GM12878 (cell line): ENCODE results near the gene CNNM2. TPM values are rescaled to one million over a fixed set of nuclear protein-coding genes. Genes with fewer than 3 reads are reported as not detected.

Experiments used
- ATAC-seq: fragments of 200-7000 bp; cut with Tn5 transposase; 3 replicates; pipeline ENCODE4 v1.9.1; 2020; ENCODE audit warnings: mild to moderate bottlenecking, moderate library complexity
- BruUV-seq: library from RNA; stranded (reverse); fragments of 400-500 nt; replicated peaks from 2 replicates; lab custom pipeline; 2021; lab: Mats Ljungman, UMichigan
- CTCF ChIA-PET: fragments of 300-600 bp; sonication (Branson Sonifier 250); formaldehyde crosslinking; extraction: SDS; loops from one replicate; lab custom pipeline; 2021; ENCODE audit warnings: inconsistent platforms; lab: Yijun Ruan, JAX
- POLR2A ChIA-PET: fragments of 350-600 bp; formaldehyde crosslinking; extraction: SDS; loops from one replicate; lab custom pipeline; 2021; ENCODE audit warnings: inconsistent platforms; lab: Charles Lee
- RAD21 ChIA-PET: fragments of 300-600 bp; sonication (Branson Sonifier 250); formaldehyde crosslinking; loops from one replicate; lab custom pipeline; 2023; ENCODE audit warnings: antibody characterized with exemption; ENCODE audit not compliant: unreplicated experiment; lab: Charles Lee
- SMC1A ChIA-PET: fragments of 300-600 bp; sonication (Branson Sonifier 250); formaldehyde crosslinking; loops from one replicate; lab custom pipeline; 2023; ENCODE audit not compliant: unreplicated experiment, uncharacterized antibody; lab: Charles Lee
- DNase-seq: peaks from one replicate; pipeline ENCODE4 v3.0.0-alpha.2; 2011; ENCODE audit warnings: low read depth, low spot score
- FAIRE-seq: peaks from 3 replicates; lab custom pipeline; 2011; peaks lifted over from hg19 to GRCh38; lab: Jason Lieb, UNC
- H2AFZ ChIP-seq: 2 replicates; pipeline ENCODE4 v1.6.0; 2011; ENCODE audit warnings: low read depth, low read length, control low read depth; ENCODE audit not compliant: control insufficient read depth
- H3K27ac ChIP-seq: 2 replicates; pipeline ENCODE4 v1.5.1; 2011; ENCODE audit warnings: control low read depth; ENCODE audit not compliant: control insufficient read depth, insufficient read depth
- H3K27me3 ChIP-seq, 2 experiments: replicated peaks in 1 of 2; 2 replicates each; pipeline versions ENCODE4 v1.6.0 to v1.6.1; 2011; ENCODE audit warnings: low read length in 1 of 2; ENCODE audit not compliant: control insufficient read depth in 2 of 2, insufficient read depth in 2 of 2
- H3K36me3 ChIP-seq, 2 experiments: 2 replicates each; pipeline ENCODE4 v1.5.1; 2011; ENCODE audit warnings: low read length in 1 of 2; ENCODE audit not compliant: control insufficient read depth in 2 of 2, insufficient read depth in 2 of 2
- H3K4me1 ChIP-seq: 2 replicates; pipeline ENCODE4 v1.6.1; 2011; ENCODE audit warnings: mild to moderate bottlenecking, low read length, moderate library complexity, mixed read lengths; ENCODE audit not compliant: control insufficient read depth, insufficient read depth
- H3K4me2 ChIP-seq: 2 replicates; pipeline ENCODE4 v1.6.0; 2011; ENCODE audit warnings: control low read depth; ENCODE audit not compliant: control insufficient read depth, insufficient read depth
- H3K4me3 ChIP-seq: fragments of 200-600 bp; sonication (generic); 2 replicates; pipeline ENCODE4 v1.5.1; 2016
- H3K79me2 ChIP-seq: 2 replicates; pipeline ENCODE4 v1.6.0; 2011; ENCODE audit warnings: low read length; ENCODE audit not compliant: control insufficient read depth, insufficient read depth
- H3K9ac ChIP-seq: 2 replicates; pipeline ENCODE4 v1.8.0; 2011; ENCODE audit warnings: low read length, control low read depth, mixed read lengths; ENCODE audit not compliant: control insufficient read depth, insufficient read depth
- H3K9me3 ChIP-seq: replicated peaks from 3 replicates; pipeline ENCODE4 v1.5.1; 2011; ENCODE audit warnings: mild to moderate bottlenecking, low read length; ENCODE audit not compliant: control insufficient read depth, insufficient read depth
- H4K20me1 ChIP-seq: 2 replicates; pipeline ENCODE4 v1.6.0; 2011; ENCODE audit not compliant: control insufficient read depth, insufficient read depth
- BACH1 ChIP-seq: fragments of 450-650 bp; IDR thresholded peaks from 2 replicates; pipeline ENCODE4 v1.6.1; 2017; ENCODE audit warnings: mild to moderate bottlenecking, borderline replicate concordance
- CBX5 ChIP-seq: sonication (generic); IDR thresholded peaks from 2 replicates; pipeline ENCODE4 v1.6.1; 2016; ENCODE audit warnings: low read depth, moderate library complexity, mild to moderate bottlenecking, inconsistent platforms
- CEBPB ChIP-seq, 2 experiments: fragments of 150-350 bp in 1 of 2; IDR thresholded peaks; 2 replicates each; pipeline ENCODE4 v1.6.1; 2012 to 2014; ENCODE audit warnings: low read depth in 2 of 2, low read length in 2 of 2, borderline replicate concordance in 1 of 2, inconsistent platforms in 1 of 2
- CREM ChIP-seq: IDR thresholded peaks from 2 replicates; pipeline ENCODE4 v1.6.1; 2014; ENCODE audit warnings: antibody characterized with exemption, low read depth
- GATAD2B ChIP-seq: fragments of 450-650 bp; conservative IDR thresholded peaks from 2 replicates; pipeline ENCODE4 v1.6.1; 2017; ENCODE audit warnings: low read depth, mild to moderate bottlenecking, moderate library complexity
- IKZF1 ChIP-seq: fragments of 450-650 bp; conservative IDR thresholded peaks from 2 replicates; pipeline ENCODE4 v1.6.1; 2017; ENCODE audit warnings: antibody characterized with exemption, mild to moderate bottlenecking
- IRF4 ChIP-seq: IDR thresholded peaks from 2 replicates; pipeline ENCODE4 v1.6.1; 2011; ENCODE audit warnings: low read depth, low read length
- MEF2A ChIP-seq: IDR thresholded peaks from 2 replicates; pipeline ENCODE4 v1.6.1; 2011; ENCODE audit warnings: low read depth, mild to moderate bottlenecking, low read length, moderate library complexity; ENCODE audit not compliant: insufficient read depth
- MTA2 ChIP-seq: fragments of 450-650 bp; IDR thresholded peaks from 2 replicates; pipeline ENCODE4 v1.6.1; 2016; ENCODE audit warnings: low read depth, mild to moderate bottlenecking, moderate library complexity
- NR2C2 ChIP-seq: IDR thresholded peaks from 2 replicates; pipeline ENCODE4 v1.6.1; 2011; ENCODE audit warnings: borderline replicate concordance, low read depth; ENCODE audit not compliant: control insufficient read depth, insufficient read length
- SREBF1 ChIP-seq: IDR thresholded peaks from 2 replicates; pipeline ENCODE4 v1.6.1; 2012; ENCODE audit warnings: mild to moderate bottlenecking, low read length
- STAT3 ChIP-seq: IDR thresholded peaks from 2 replicates; pipeline ENCODE4 v1.6.1; 2011; ENCODE audit warnings: low read depth, low read length, improper control_type of control experiment
- WGBS: methylation state at CpG from one replicate; pipeline ENCODE4 v1.1.6; 2016; ENCODE audit warnings: low lambda C conversion rate; ENCODE audit not compliant: insufficient replicate concordance, insufficient coverage; ENCODE audit errors: missing lambda C conversion rate; 5-methylcytosine and 5-hydroxymethylcytosine counted together
- in situ Hi-C: fragments of 300-500 bp; cut with MboI; formaldehyde crosslinking; loops from 9 replicates; pipeline ENCODE4 v1.14.3; 2018; ENCODE audit warnings: mixed read lengths
- intact Hi-C: fragments of 100-400 bp; cut with micrococcal nuclease; formaldehyde crosslinking; loops from one replicate; pipeline ENCODE4 v1.14.2; 2022; ENCODE audit not compliant: unreplicated experiment
- polyA plus RNA-seq, 11 experiments: library from polyadenylated mRNA; depleted of rRNA in 4 of 11; unstranded in 6 of 11; stranded (reverse) in 5 of 11; fragments of >200 nt; fragmentation: Nextera tagmentation in 4 of 11; fragmentation: Illumina TruSeq in 1 of 11; extraction: Ambion mirVana in 4 of 11; extraction: Trizol in 1 of 11; gene quantifications; 1 replicate in 1 of 11; 2 replicates in 10 of 11; pipeline versions ENCODE4 v1.2.1 to v1.2.3, GENCODE V29; 2011 to 2016; ENCODE audit warnings: inconsistent platforms in 2 of 11, missing spikeins in 2 of 11, low read depth in 1 of 11
- total RNA-seq, 4 experiments: library from RNA; depleted of rRNA in 3 of 4; stranded (reverse); fragments of >200 nt in 3 of 4; fragmentation: Illumina TruSeq in 1 of 4; extraction: Trizol in 1 of 4; gene quantifications; 2 replicates each; pipeline versions ENCODE4 v1.2.1 to v1.2.3, GENCODE V29; 2013 to 2021
- TF ChIP-seq, protein P1 (sequence below): fragments of 450-650 bp; IDR thresholded peaks from 2 replicates; pipeline ENCODE4 v1.6.1; 2017; ENCODE audit warnings: low read depth, mild to moderate bottlenecking, moderate library complexity
- TF ChIP-seq, protein P2 (sequence below): IDR thresholded peaks from 2 replicates; pipeline ENCODE4 v1.6.1; 2012; ENCODE audit warnings: low read depth, low read length, improper control_type of control experiment

CNNM2 gene
- total and polyA plus RNA-seq, 10 of the 15 experiments (the other 5 are each of a cell fraction or from before 2014, with no cell fraction given), result 0.18 to 7.3 (median 2.5) TPM

DNA sequence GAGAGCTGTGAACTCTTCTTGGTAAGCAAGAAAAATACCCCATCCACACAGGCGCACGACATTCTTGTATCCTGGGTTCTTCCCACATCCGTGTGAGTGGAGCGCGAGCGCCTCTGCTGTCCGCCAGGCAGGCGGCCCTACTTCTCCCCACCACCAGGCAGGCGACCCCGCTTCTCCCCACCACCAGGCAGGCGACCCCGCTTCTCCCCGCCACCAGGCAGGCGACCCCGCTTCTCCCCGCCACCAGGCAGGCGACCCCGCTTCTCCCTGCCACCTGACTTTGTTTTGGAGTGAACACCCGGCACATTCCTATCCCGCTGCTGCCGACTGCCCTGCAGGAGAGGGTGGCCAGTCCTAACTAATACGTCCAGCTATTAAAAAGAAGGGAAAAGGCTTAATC is 154.2 kb downstream of the CNNM2 start:
- intact Hi-C loops (no loop called here), in situ Hi-C loops (loop anchor here (10.0 kb wide), 1 partner anchor 173 kb away; the partner anchor contains the start of gene RPEL1)
- ChIA-PET POLR2A (interaction anchor here (0.6 kb wide), 1 partner anchor 115 kb away, joined by 10 read pairs; no protein-coding TSS in a partner anchor), RAD21 (interaction anchor here (1.0 to 1.6 kb wide), 3 partner anchors 154 to 172 kb away, joined by 4 to 7 read pairs (median 4); partner anchors contain the start of gene CNNM2), CTCF (interaction anchor here (0.8 to 12.0 kb wide), 3 partner anchors 150 to 172 kb away, joined by 4 to 174 read pairs (median 4); partner anchors contain the start of gene CNNM2), SMC1A (interaction anchor here (1.3 to 8.1 kb wide), 4 partner anchors 38 to 172 kb away, joined by 3 to 164 read pairs (median 18); partner anchors contain the start of gene CNNM2)
- H3K4me3 ChIP-seq, result no peak overlapping the region
- no peak overlapping the region for H3K4me2 ChIP-seq
- H3K4me1 ChIP-seq, result peaks cover 35% of the 10 kb centered on the region
- no peaks in the 10 kb centered on the region for H3K36me3 ChIP-seq
- H4K20me1 ChIP-seq, result no peaks in the 10 kb centered on the region
- no peaks in the 10 kb centered on the region for H3K79me2 ChIP-seq
- no peaks in the 10 kb centered on the region for H3K27me3 ChIP-seq
- H2AFZ ChIP-seq, result no peak overlapping the region
- no peaks in the 10 kb centered on the region for H3K9me3 ChIP-seq
- TF ChIP-seq MTA2, result no peak
- TF ChIP-seq CBX5, result no peak
- TF ChIP-seq MEF2A, result no peak
- TF ChIP-seq SREBF1, result no peak
- TF ChIP-seq, protein P1, sequence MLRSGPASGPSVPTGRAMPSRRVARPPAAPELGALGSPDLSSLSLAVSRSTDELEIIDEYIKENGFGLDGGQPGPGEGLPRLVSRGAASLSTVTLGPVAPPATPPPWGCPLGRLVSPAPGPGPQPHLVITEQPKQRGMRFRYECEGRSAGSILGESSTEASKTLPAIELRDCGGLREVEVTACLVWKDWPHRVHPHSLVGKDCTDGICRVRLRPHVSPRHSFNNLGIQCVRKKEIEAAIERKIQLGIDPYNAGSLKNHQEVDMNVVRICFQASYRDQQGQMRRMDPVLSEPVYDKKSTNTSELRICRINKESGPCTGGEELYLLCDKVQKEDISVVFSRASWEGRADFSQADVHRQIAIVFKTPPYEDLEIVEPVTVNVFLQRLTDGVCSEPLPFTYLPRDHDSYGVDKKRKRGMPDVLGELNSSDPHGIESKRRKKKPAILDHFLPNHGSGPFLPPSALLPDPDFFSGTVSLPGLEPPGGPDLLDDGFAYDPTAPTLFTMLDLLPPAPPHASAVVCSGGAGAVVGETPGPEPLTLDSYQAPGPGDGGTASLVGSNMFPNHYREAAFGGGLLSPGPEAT, result no peak
- TF ChIP-seq BACH1, result no peak
- no peak for TF ChIP-seq STAT3
- TF ChIP-seq GATAD2B, result no peak
- TF ChIP-seq, protein P2, sequence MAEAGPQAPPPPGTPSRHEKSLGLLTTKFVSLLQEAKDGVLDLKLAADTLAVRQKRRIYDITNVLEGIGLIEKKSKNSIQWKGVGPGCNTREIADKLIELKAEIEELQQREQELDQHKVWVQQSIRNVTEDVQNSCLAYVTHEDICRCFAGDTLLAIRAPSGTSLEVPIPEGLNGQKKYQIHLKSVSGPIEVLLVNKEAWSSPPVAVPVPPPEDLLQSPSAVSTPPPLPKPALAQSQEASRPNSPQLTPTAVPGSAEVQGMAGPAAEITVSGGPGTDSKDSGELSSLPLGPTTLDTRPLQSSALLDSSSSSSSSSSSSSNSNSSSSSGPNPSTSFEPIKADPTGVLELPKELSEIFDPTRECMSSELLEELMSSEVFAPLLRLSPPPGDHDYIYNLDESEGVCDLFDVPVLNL, result no peak
- no peak for TF ChIP-seq NR2C2
- TF ChIP-seq IRF4, result no peak
- TF ChIP-seq IKZF1, result no peak
- no peak for TF ChIP-seq CEBPB (IDR thresholded peaks at IDR 0.05; ENCODE audit: borderline replicate concordance in 1 of 2, low read depth in 2 of 2, low read length in 2 of 2)
- no peak for TF ChIP-seq CREM
- DNase-seq (no peak), FAIRE-seq (no peak), ATAC-seq (no peak)
- BruUV-seq, result no TSS peak
- no peak overlapping the region for H3K27ac ChIP-seq
- WGBS, result 96% methylated on average over 19 of the region's 22 CpGs
- no peak overlapping the region for H3K9ac ChIP-seq
